HUES64 (cell line): ENCODE data around the gene POLN.

ENCODE experiments used
- H3K27ac ChIP-seq: 2 replicates; pipeline ENCODE4 v1.7.0; 2013; ENCODE audit warnings: low read depth, low read length, inconsistent platforms
- H3K27me3 ChIP-seq: 2 replicates; pipeline ENCODE4 v1.6.1; 2013; ENCODE audit warnings: mild to moderate bottlenecking, low read length; ENCODE audit not compliant: insufficient read depth
- H3K36me3 ChIP-seq: 2 replicates; pipeline ENCODE4 v1.6.1; 2013; ENCODE audit warnings: mild to moderate bottlenecking, low read length; ENCODE audit not compliant: insufficient read depth
- H3K4me1 ChIP-seq: 2 replicates; pipeline ENCODE4 v1.6.1; 2013; ENCODE audit warnings: mild to moderate bottlenecking, low read length, moderate library complexity; ENCODE audit not compliant: insufficient read depth
- H3K4me3 ChIP-seq: 2 replicates; pipeline ENCODE4 v1.5.1; 2013; ENCODE audit warnings: mild to moderate bottlenecking, low read length, moderate library complexity
- H3K9ac ChIP-seq: 2 replicates; pipeline ENCODE4 v1.6.1; 2013; ENCODE audit warnings: mild to moderate bottlenecking, low read depth, low read length
- H3K9me3 ChIP-seq: 2 replicates; pipeline ENCODE4 v1.6.1; 2013; ENCODE audit warnings: low read depth, low read length; ENCODE audit not compliant: insufficient read depth
- WGBS: fragments of 150-250, 120-280 bp; methylation state at CpG from one replicate; pipeline ENCODE4 v1.1.7; 2013; ENCODE audit warnings: missing lambda C conversion rate; 5-methylcytosine and 5-hydroxymethylcytosine counted together

POLN gene

GRCh38 chr4:2125023-2125422 lies 116.9 kb downstream of the POLN start:
- Histone ChIP-seq H3K4me1 (no peaks in the 10 kb centered on the region), H3K4me3 (no peak overlapping the region), H3K9me3 (no peaks in the 10 kb centered on the region), H3K27ac (no peak overlapping the region), H3K27me3 (no peaks in the 10 kb centered on the region; the same call in 1 of the 2 replicates), H3K36me3 (no peaks in the 10 kb centered on the region), H3K9ac (no peak overlapping the region)
- WGBS = 84% methylated on average over 4 of the region's 4 CpGs

- no peaks in the 10 kb centered on the region for H3K9me3 ChIP-seq
- H3K27ac ChIP-seq = no peak overlapping the region
- H3K27me3 ChIP-seq = no peaks in the 10 kb centered on the region
- no peak overlapping the region for H3K9ac ChIP-seq
- WGBS = 92% methylated on average over 5 of the region's 6 CpGs
- H3K36me3 ChIP-seq = no peaks in the 10 kb centered on the region
- no peak overlapping the region for H3K4me3 ChIP-seq
- H3K4me1 ChIP-seq = no peaks in the 10 kb centered on the region
These were observed 125.1 kb downstream of the POLN start for GRCh38 chr4:2116687-2117400.

- no peaks in the 10 kb centered on the region for H3K36me3 ChIP-seq
- no peak overlapping the region for H3K27ac ChIP-seq
- 90% methylated on average over 1 of the region's 1 CpG for WGBS
- H3K4me3 ChIP-seq = no peak overlapping the region
- peaks cover 2% of the 10 kb centered on the region; the same call in 1 of the 2 replicates for H3K9me3 ChIP-seq
- H3K9ac ChIP-seq = no peak overlapping the region
- H3K4me1 ChIP-seq = no peaks in the 10 kb centered on the region
- H3K27me3 ChIP-seq = peaks cover 13% of the 10 kb centered on the region
These were observed 136.4 kb downstream of the POLN start for GRCh38 chr4:2105559-2105958.

GRCh38 chr4:2104556-2105345 lies 137.2 kb downstream of the POLN start:
- no peak overlapping the region for H3K4me3 ChIP-seq
- no peak overlapping the region for H3K9ac ChIP-seq
- WGBS = 86% methylated on average over 9 of the region's 9 CpGs
- peaks cover 13% of the 10 kb centered on the region for H3K27me3 ChIP-seq
- H3K9me3 ChIP-seq = peaks cover 2% of the 10 kb centered on the region; the same call in 1 of the 2 replicates
- no peaks in the 10 kb centered on the region for H3K4me1 ChIP-seq
- no peak overlapping the region for H3K27ac ChIP-seq
- H3K36me3 ChIP-seq = no peaks in the 10 kb centered on the region

GRCh38 chr4:2103843-2104547 lies 137.9 kb downstream of the POLN start:
- Histone ChIP-seq H3K4me1 (no peaks in the 10 kb centered on the region), H3K9me3 (peaks cover 2% of the 10 kb centered on the region; the same call in 1 of the 2 replicates), H3K9ac (no peak overlapping the region), H3K27me3 (peaks cover 10% of the 10 kb centered on the region; the same call in 1 of the 2 replicates), H3K4me3 (no peak overlapping the region), H3K36me3 (no peaks in the 10 kb centered on the region), H3K27ac (no peak overlapping the region)
- WGBS = 89% methylated on average over 2 of the region's 2 CpGs

- no peaks in the 10 kb centered on the region for H3K4me1 ChIP-seq
- no peak overlapping the region for H3K4me3 ChIP-seq
- H3K9ac ChIP-seq = no peak overlapping the region
- peaks cover 2% of the 10 kb centered on the region; the same call in 1 of the 2 replicates for H3K9me3 ChIP-seq
- no peak overlapping the region for H3K27ac ChIP-seq
- WGBS = 88% methylated on average over 4 of the region's 5 CpGs
- peaks cover 7% of the 10 kb centered on the region; the same call in 1 of the 2 replicates for H3K27me3 ChIP-seq
- no peaks in the 10 kb centered on the region for H3K36me3 ChIP-seq
These were observed 138.6 kb downstream of the POLN start for GRCh38 chr4:2103127-2103842.

- H3K36me3 ChIP-seq = no peaks in the 10 kb centered on the region
- WGBS = 94% methylated on average over 4 of the region's 4 CpGs
- no peak overlapping the region for H3K4me3 ChIP-seq
- no peak overlapping the region for H3K9ac ChIP-seq
- H3K27me3 ChIP-seq = peaks cover 7% of the 10 kb centered on the region; the same call in 1 of the 2 replicates
- H3K9me3 ChIP-seq = peaks cover 2% of the 10 kb centered on the region; the same call in 1 of the 2 replicates
- no peaks in the 10 kb centered on the region for H3K4me1 ChIP-seq
- no peak overlapping the region for H3K27ac ChIP-seq
These were observed 139.7 kb downstream of the POLN start for GRCh38 chr4:2102045-2102883.

- Histone ChIP-seq H3K4me3 (no peak overlapping the region), H3K9ac (no peak overlapping the region), H3K36me3 (no peaks in the 10 kb centered on the region), H3K27me3 (peaks cover 7% of the 10 kb centered on the region; the same call in 1 of the 2 replicates), H3K9me3 (peaks cover 6% of the 10 kb centered on the region; the same call in 1 of the 2 replicates), H3K4me1 (no peaks in the 10 kb centered on the region), H3K27ac (no peak overlapping the region)
- WGBS = 87% methylated on average over 7 of the region's 7 CpGs
These were observed 140.4 kb downstream of the POLN start for GRCh38 chr4:2101346-2102044.

GRCh38 chr4:2096073-2096609 lies 145.8 kb downstream of the POLN start:
- Histone ChIP-seq H3K4me1 (no peaks in the 10 kb centered on the region), H3K9me3 (0 out of 2 replicates have a peak, but pooled peaks cover 4% of the 10 kb centered on the region), H3K4me3 (no peak overlapping the region), H3K9ac (no peak overlapping the region), H3K27me3 (no peaks in the 10 kb centered on the region), H3K27ac (no peak overlapping the region), H3K36me3 (no peaks in the 10 kb centered on the region)
- WGBS = 81% methylated on average over 7 of the region's 7 CpGs
